ENCODE measurements around the gene GAGE13.
"Not testable (repeated sequence)": the region's sequence is repeated elsewhere in the genome, so short reads cannot be mapped to it uniquely, and the experiment has no call there.

The GAGE13 gene

GRCh38 chrX:49331841-49332240 lies 459 bp downstream of the GAGE13 start:
- not testable (repeated sequence) for DNase-seq (ENCODE audit: low read depth)

- not testable (repeated sequence) for DNase-seq (ENCODE audit: low read depth)
These were observed 10.1 kb downstream of the GAGE13 start for GRCh38 chrX:49341449-49341848.

DNA sequence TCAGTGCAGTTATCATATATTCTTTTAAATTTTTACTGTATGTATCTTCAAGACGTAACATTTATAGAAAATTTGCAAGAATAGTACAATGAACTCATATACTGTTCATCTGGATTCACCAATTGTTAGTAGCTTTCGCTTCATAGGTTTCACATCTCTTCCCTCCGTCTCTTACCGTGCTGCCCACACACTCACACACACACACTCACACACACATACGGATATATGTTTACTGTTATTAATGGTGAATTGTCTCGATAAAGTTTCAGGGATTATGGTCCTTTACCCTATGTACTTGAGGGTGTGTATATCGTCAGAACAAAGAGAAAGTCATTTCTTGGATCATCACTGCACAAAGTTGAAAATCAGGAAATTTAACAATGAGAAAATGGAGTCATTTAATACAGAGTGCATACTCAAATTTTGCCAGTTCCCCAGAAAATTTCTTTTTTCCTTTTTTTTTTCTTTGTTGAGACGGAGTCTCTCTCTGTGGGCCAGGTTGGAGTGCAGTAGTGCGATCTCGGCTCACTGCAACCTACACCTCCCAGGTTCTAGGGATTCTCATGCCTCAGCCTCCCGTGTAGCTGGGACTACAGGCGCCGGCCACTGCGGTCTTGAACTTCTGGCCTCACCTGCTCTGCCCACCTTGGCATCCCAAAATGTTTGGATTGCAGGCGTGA lies 13.3 kb downstream of the GAGE13 start:
- DNase-seq (ENCODE audit: low read depth), result not testable (repeated sequence)

DNA sequence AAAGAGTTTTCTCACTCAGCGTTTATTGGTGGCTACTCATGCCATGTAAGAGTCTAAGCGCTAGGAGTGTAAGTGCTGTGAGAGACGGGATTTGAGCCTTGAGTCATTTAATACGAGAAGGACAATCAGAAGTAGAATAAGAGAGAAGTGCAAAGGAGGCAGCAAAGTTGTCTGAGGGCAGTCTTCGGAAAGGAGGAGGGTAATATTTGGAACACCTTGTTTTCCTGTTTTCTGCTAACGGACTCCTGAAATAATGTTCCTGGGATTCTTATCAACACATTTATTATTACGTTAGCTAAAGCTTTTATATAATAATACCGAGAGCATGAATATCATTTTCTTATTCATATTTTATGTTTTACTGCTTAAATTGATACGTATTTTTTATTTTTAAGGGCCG lies 14.0 kb downstream of the GAGE13 start:
- DNase-seq (ENCODE audit: low read depth), result not testable (repeated sequence)

GRCh38 chrX:49346150-49346549 lies 14.8 kb downstream of the GAGE13 start:
- DNase-seq (ENCODE audit: low read depth), result not testable (repeated sequence)

Measured in activated T-cell treated with anti-CD3 and anti-CD28 coated beads for 1 hour (primary cell).